ENCODE results near the gene RNF13.

- TF ChIP-seq TEAD1 (CRISPR knock-in tag; IDR thresholded peaks at IDR 0.05), result no peak
- no peak for TF ChIP-seq TP53 (CRISPR knock-in tag; IDR thresholded peaks at IDR 0.05)
- TF ChIP-seq CTCF (IDR thresholded peaks at IDR 0.05), result no peak
- no peak for TF ChIP-seq E2F1 (CRISPR knock-in tag; IDR thresholded peaks at IDR 0.05)
- TF ChIP-seq ZNF416 (CRISPR knock-in tag; IDR thresholded peaks at IDR 0.05), result no peak
- no peak for TF ChIP-seq MAX (CRISPR knock-in tag; IDR thresholded peaks at IDR 0.05)
These were observed 45.3 kb upstream of the RNF13 start for GRCh38 chr3:149767720-149768119.

Measured in WTC11 (cell line).